HepG2 (cell line): Measurements from ENCODE around the gene RAB3IP. TPM values are rescaled to one million over a fixed set of nuclear protein-coding genes. Genes with fewer than 3 reads are reported as not detected.

Experiments used
- polyA plus RNA-seq, 8 experiments: library from polyadenylated mRNA; depleted of rRNA in 3 of 8; stranded (reverse) in 7 of 8; unstranded in 1 of 8; fragments of >200 nt; fragmentation: Illumina TruSeq in 4 of 8; extraction: Trizol in 4 of 8; gene quantifications; 2 replicates each; pipeline versions ENCODE4 v1.2.1 to v1.2.3, GENCODE V29; 2011 to 2016; ENCODE audit warnings: low read depth in 4 of 8, missing spikeins in 1 of 8, mixed read lengths in 1 of 8; ENCODE audit not compliant: insufficient read depth in 1 of 8
- total RNA-seq, 5 experiments: library from RNA; depleted of rRNA; stranded (reverse); fragments of >200 nt; fragmentation: Illumina TruSeq; extraction: Trizol; gene quantifications; 2 replicates each; pipeline ENCODE4 v1.2.3, GENCODE V29; 2016; ENCODE audit warnings: low read depth in 1 of 5

The RAB3IP gene
- total and polyA plus RNA-seq, 2 of the 13 experiments (the other 11 are each of a cell fraction or from before 2014, with no cell fraction given) = 33.6 to 41.1 TPM

Other genes with a start within 250 kb of the RAB3IP start
- gene CCT2, start 153.4 kb upstream of the RAB3IP start, total RNA-seq (2016; rRNA removed; fragmentation: Illumina TruSeq; extraction: Trizol) = 388 and 601 TPM in 2 replicates
- gene CCT2, start 153.4 kb upstream of the RAB3IP start, polyA plus RNA-seq (2011; rRNA removed) = 153 and 209 TPM in 2 replicates
- not detected in 2 replicates for gene LRRC10, start 128.0 kb upstream of the RAB3IP start, total RNA-seq (2016; rRNA removed; fragmentation: Illumina TruSeq; extraction: Trizol)
- not detected in 2 replicates for gene LRRC10, start 128.0 kb upstream of the RAB3IP start, polyA plus RNA-seq (2011; rRNA removed)
- gene BEST3, start 39.6 kb upstream of the RAB3IP start, total RNA-seq (2016; rRNA removed; fragmentation: Illumina TruSeq; extraction: Trizol) = not detected in 2 replicates
- gene BEST3, start 39.6 kb upstream of the RAB3IP start, polyA plus RNA-seq (2011; rRNA removed) = not detected in 2 replicates
- gene MYRFL, start 86.4 kb downstream of the RAB3IP start, total RNA-seq (2016; rRNA removed; fragmentation: Illumina TruSeq; extraction: Trizol) = 0.09 and 0.10 TPM in 2 replicates
- gene MYRFL, start 86.4 kb downstream of the RAB3IP start, polyA plus RNA-seq (2011; rRNA removed) = 0.11 and 0.54 TPM in 2 replicates